Sigmoid colon (tissue), 7 donors: ENCODE measurements around the gene ADK. TPM values are rescaled to one million over a fixed set of nuclear protein-coding genes. Genes with fewer than 3 reads are reported as not detected.

ENCODE experiments used
- DNase-seq: peaks from one replicate; pipeline ENCODE4 v3.0.0-alpha.2; 2019
- H3K27ac ChIP-seq, 4 donors: fragments of 200-600 bp; sonication (generic); one replicate each; pipeline ENCODE4 v1.5.1; 2016 to 2019; ENCODE audit warnings: mild to moderate bottlenecking in 1 of 4
- H3K27me3 ChIP-seq, 3 donors: fragments of 200-600 bp; sonication (generic); one replicate each; pipeline ENCODE4 v1.5.1; 2019; ENCODE audit warnings: mild to moderate bottlenecking in 1 of 3
- H3K36me3 ChIP-seq, 4 donors: fragments of 200-600 bp; sonication (generic); one replicate each; pipeline ENCODE4 v1.5.1; 2016 to 2019
- H3K4me1 ChIP-seq, 4 donors: fragments of 200-600 bp; sonication (generic); one replicate each; pipeline ENCODE4 v1.5.1; 2017 to 2019
- H3K4me3 ChIP-seq, 4 donors: fragments of 200-600 bp; sonication (generic); one replicate each; pipeline ENCODE4 v1.5.1; 2017 to 2019; ENCODE audit warnings: mild to moderate bottlenecking in 2 of 4, moderate library complexity in 1 of 4
- H3K9me3 ChIP-seq, 4 donors: fragments of 200-600 bp in 3 of 4; sonication (generic) in 3 of 4; one replicate each; pipeline versions ENCODE4 v1.5.1 to v1.6.1; 2013 to 2019
- CTCF ChIP-seq, 4 experiments: fragments of 450-650 bp in 3 of 4; fragments of 200-600 bp in 1 of 4; IDR thresholded peaks; one replicate each; pipeline ENCODE4 v1.5.1; 2016 to 2019; ENCODE audit warnings: antibody characterized with exemption in 4 of 4, mild to moderate bottlenecking in 3 of 4, moderate library complexity in 2 of 4
- EP300 ChIP-seq, 4 donors: sonication (generic); formaldehyde crosslinking; IDR thresholded peaks; one replicate each; pipeline ENCODE4 v1.6.1; 2017; ENCODE audit warnings: antibody characterized with exemption in 4 of 4
- POLR2A ChIP-seq, 2 donors: fragments of 450-650 bp; IDR thresholded peaks; one replicate each; pipeline ENCODE4 v1.6.1; 2016; ENCODE audit warnings: antibody characterized with exemption in 2 of 2, mild to moderate bottlenecking in 2 of 2, moderate library complexity in 2 of 2
- POLR2AphosphoS5 ChIP-seq, 4 donors: sonication (generic); formaldehyde crosslinking; IDR thresholded peaks; one replicate each; pipeline ENCODE4 v1.6.1; 2017; ENCODE audit warnings: antibody characterized with exemption in 4 of 4
- WGBS, 2 donors: extraction: QIAGEN DNeasy Blood & Tissue Kit; methylation state at CpG; one replicate each; pipeline ENCODE4 v1.1.7; 2013; 5-methylcytosine and 5-hydroxymethylcytosine counted together
- intact Hi-C: fragments of 100-400 bp; cut with DNase I; formaldehyde crosslinking; loops from one replicate; pipeline ENCODE4 v1.15.1; 2023
- polyA plus RNA-seq, 3 donors: library from polyadenylated mRNA; stranded (reverse); fragments of 200-250 nt; gene quantifications; one replicate each; pipeline ENCODE4 v1.2.3, GENCODE V29; 2013
- total RNA-seq, 4 donors: library from RNA; depleted of rRNA; stranded (reverse); fragments of >200 nt; gene quantifications; one replicate each; pipeline ENCODE4 v1.1.0, GENCODE V29; 2016
- donor health status: healthy with polysubstance abuse.
- donor health status: Bipolar disorder and iron deficiency.
- donor health status: healthy.

Gene ADK
- total and polyA plus RNA-seq, 7 donors, result 15.2 to 31.3 (median 25.3) TPM

- no peak for DNase-seq
Measured at GRCh38 chr10:74652664-74653063, 501.6 kb downstream of the ADK start.

GRCh38 chr10:74658511-74658910 is 507.5 kb downstream of the ADK start:
- DNase-seq, result no peak
- H3K4me3 ChIP-seq, result no peak overlapping the region
- no peaks in the 10 kb centered on the region for H3K27me3 ChIP-seq
- no peaks in the 10 kb centered on the region for H3K9me3 ChIP-seq
- H3K27ac ChIP-seq, result no peak overlapping the region
- no peaks in the 10 kb centered on the region for H3K4me1 ChIP-seq
- TF ChIP-seq EP300 (IDR thresholded peaks at IDR 0.05) (no peak), POLR2A (IDR thresholded peaks at IDR 0.05) (no peak), POLR2AphosphoS5 (IDR thresholded peaks at IDR 0.05) (no peak), CTCF (IDR thresholded peaks at IDR 0.05) (no peak)
- WGBS, 2 donors, result 93 to 98% methylated on average over 5 of the region's 5 CpGs
- intact Hi-C loops, result no loop called here
- H3K36me3 ChIP-seq, result no peaks in the 10 kb centered on the region

More at GRCh38 chr10:74652664-74653063, 501.6 kb downstream of the ADK start:
- H3K4me3 ChIP-seq, result no peak overlapping the region
- no peaks in the 10 kb centered on the region for H3K27me3 ChIP-seq
- WGBS, 2 donors, result 97% methylated on average over 7 of the region's 7 CpGs
- H3K27ac ChIP-seq, result no peak overlapping the region
- intact Hi-C loops, result no loop called here
- no peaks in the 10 kb centered on the region for H3K36me3 ChIP-seq
- TF ChIP-seq CTCF (IDR thresholded peaks at IDR 0.05) (no peak), POLR2A (IDR thresholded peaks at IDR 0.05) (no peak), POLR2AphosphoS5 (IDR thresholded peaks at IDR 0.05) (no peak), EP300 (IDR thresholded peaks at IDR 0.05) (no peak)
- no peaks in the 10 kb centered on the region for H3K9me3 ChIP-seq
- H3K4me1 ChIP-seq, result no peaks in the 10 kb centered on the region

GRCh38 chr10:74662635-74663034 is 511.6 kb downstream of the ADK start:
- DNase-seq, result no peak
- Histone ChIP-seq H3K27me3 (no peaks in the 10 kb centered on the region), H3K27ac (no peak overlapping the region), H3K4me1 (no peaks in the 10 kb centered on the region), H3K4me3 (no peak overlapping the region), H3K36me3 (no peaks in the 10 kb centered on the region), H3K9me3 (no peaks in the 10 kb centered on the region)
- intact Hi-C loops, result no loop called here
- TF ChIP-seq POLR2A (IDR thresholded peaks at IDR 0.05) (no peak), POLR2AphosphoS5 (IDR thresholded peaks at IDR 0.05) (no peak)
- 87 to 97% methylated on average over 3 of the region's 3 CpGs for WGBS, 2 donors

GRCh38 chr10:74669210-74669609 is 518.2 kb downstream of the ADK start:
- no peak overlapping the region for H3K4me3 ChIP-seq
- H3K9me3 ChIP-seq, result no peaks in the 10 kb centered on the region
- intact Hi-C loops, result no loop called here
- DNase-seq, result no peak
- TF ChIP-seq EP300 (IDR thresholded peaks at IDR 0.05), result no peak
- TF ChIP-seq POLR2AphosphoS5 (IDR thresholded peaks at IDR 0.05), result no peak
- TF ChIP-seq POLR2A (IDR thresholded peaks at IDR 0.05), result no peak
- TF ChIP-seq CTCF (IDR thresholded peaks at IDR 0.05), result no peak
- H3K36me3 ChIP-seq, result no peaks in the 10 kb centered on the region
- no peak overlapping the region for H3K27ac ChIP-seq
- peaks cover 0 to 12% (median 0%) of the 10 kb centered on the region in 4 donors for H3K4me1 ChIP-seq
- no peaks in the 10 kb centered on the region for H3K27me3 ChIP-seq
- WGBS, 2 donors, result 75 to 85% methylated on average over 3 of the region's 3 CpGs

- no peaks in the 10 kb centered on the region for H3K9me3 ChIP-seq
- no peak overlapping the region for H3K27ac ChIP-seq
- intact Hi-C loops, result no loop called here
- H3K36me3 ChIP-seq, result no peaks in the 10 kb centered on the region
- 79 to 86% methylated on average over 3 of the region's 3 CpGs for WGBS, 2 donors
- DNase-seq, result no peak
- TF ChIP-seq CTCF (IDR thresholded peaks at IDR 0.05) (no peak), EP300 (IDR thresholded peaks at IDR 0.05) (no peak), POLR2AphosphoS5 (IDR thresholded peaks at IDR 0.05) (no peak), POLR2A (IDR thresholded peaks at IDR 0.05) (no peak)
- no peak overlapping the region for H3K4me3 ChIP-seq
- H3K4me1 ChIP-seq, result peaks cover 0 to 12% (median 0%) of the 10 kb centered on the region in 4 donors
- H3K27me3 ChIP-seq, result no peaks in the 10 kb centered on the region
Measured at GRCh38 chr10:74671716-74672115, 520.7 kb downstream of the ADK start.
